Upper lobe of left lung (tissue), 4 donors: ENCODE results near the gene RELCH.

Experiments
- CTCF ChIP-seq, 6 experiments: fragments of 450-650 bp in 4 of 6; fragments of 200-600 bp in 2 of 6; sonication (generic) in 2 of 6; IDR thresholded peaks; one replicate each; pipeline ENCODE4 v1.5.1; 2016 to 2019; ENCODE audit warnings: antibody characterized with exemption in 6 of 6
- POLR2AphosphoS5 ChIP-seq, 2 donors: sonication (generic); formaldehyde crosslinking; IDR thresholded peaks; one replicate each; pipeline ENCODE4 v1.5.1; 2017; ENCODE audit warnings: antibody characterized with exemption in 2 of 2

GRCh38 chr18:62348474-62348873 is 161.4 kb downstream of the RELCH start:
- TF ChIP-seq CTCF (IDR thresholded peaks at IDR 0.05) (no peak), POLR2AphosphoS5 (IDR thresholded peaks at IDR 0.05) (no peak)
